ENCODE data around the gene SLC29A2.
"Not testable (repeated sequence)": the region's sequence is repeated elsewhere in the genome, so short reads cannot be mapped to it uniquely, and the experiment has no call there.

SLC29A2 gene

GRCh38 chr11:66380264-66380663 is 8.7 kb upstream of the SLC29A2 start:
- not testable (repeated sequence) for DNase-seq

DNA sequence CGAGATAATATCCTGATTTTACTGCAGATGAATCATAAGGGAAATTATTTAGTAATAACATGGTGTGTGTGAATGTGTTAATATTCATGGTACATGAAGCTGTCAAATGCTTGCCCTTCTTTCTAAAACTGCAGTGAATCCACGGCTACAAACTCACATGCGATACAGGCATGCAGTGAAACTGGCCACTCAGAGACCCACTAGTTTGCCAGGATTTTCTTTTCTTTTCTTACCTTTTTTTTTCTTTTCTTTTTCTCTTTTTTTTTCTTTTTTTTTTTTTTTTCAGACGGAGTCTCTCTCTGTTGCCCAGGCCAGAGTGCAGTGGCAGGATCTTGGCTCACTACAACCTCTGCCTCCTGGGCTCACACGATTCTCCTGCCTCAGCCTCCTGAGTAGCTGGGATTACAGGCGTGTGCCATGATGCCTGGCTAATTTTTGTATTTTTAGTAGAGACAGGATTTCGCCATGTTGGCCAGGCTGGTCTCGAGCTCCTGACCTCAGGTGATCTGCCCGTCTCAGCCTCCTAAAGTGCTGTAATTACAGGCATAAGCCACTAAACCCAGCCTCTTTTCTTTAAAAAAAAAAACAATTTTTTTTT is 2.2 kb upstream of the SLC29A2 start:
- not testable (repeated sequence) for DNase-seq

DNA sequence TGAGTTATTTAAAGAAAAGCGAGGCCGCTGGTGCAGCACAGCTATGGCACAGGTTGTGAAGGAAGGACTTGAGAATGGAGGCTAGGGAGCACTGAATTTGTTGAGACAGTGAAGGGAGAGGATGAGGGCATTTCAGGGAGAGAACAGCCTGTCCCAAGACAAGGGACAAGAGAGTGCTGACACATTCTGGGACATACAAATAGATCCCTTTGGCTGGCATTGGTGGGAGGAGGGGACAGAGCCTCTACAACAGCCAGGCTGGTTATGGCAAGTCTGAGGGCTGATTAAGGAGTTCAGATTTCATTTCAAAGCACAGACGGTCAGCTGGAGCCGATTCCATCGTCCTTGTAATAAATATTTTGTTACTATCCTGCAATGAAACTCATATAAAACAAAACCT is 1.7 kb upstream of the SLC29A2 start:
- DNase-seq, result no peak

GRCh38 chr11:66369073-66369894 is 2.3 kb downstream of the SLC29A2 start:
- DNase-seq, result no peak

- DNase-seq, result no peak
Measured at GRCh38 chr11:66368484-66368883, 3.1 kb downstream of the SLC29A2 start.

GRCh38 chr11:66367561-66368312 is 3.8 kb downstream of the SLC29A2 start:
- no peak for DNase-seq

GRCh38 chr11:66366844-66367477 is 4.6 kb downstream of the SLC29A2 start:
- no peak for DNase-seq

- DNase-seq, result no peak
Measured at GRCh38 chr11:66365711-66366619, 5.6 kb downstream of the SLC29A2 start.

- DNase-seq, result no peak
Measured at GRCh38 chr11:66365166-66365565, 6.4 kb downstream of the SLC29A2 start.

GRCh38 chr11:66363805-66364535 is 7.6 kb downstream of the SLC29A2 start:
- DNase-seq, result peak; percentile 50 to 73

GRCh38 chr11:66363187-66363601 is 8.4 kb downstream of the SLC29A2 start:
- no peak for DNase-seq

- DNase-seq, result no peak
Measured at GRCh38 chr11:66362481-66363147, 8.9 kb downstream of the SLC29A2 start.

DNA sequence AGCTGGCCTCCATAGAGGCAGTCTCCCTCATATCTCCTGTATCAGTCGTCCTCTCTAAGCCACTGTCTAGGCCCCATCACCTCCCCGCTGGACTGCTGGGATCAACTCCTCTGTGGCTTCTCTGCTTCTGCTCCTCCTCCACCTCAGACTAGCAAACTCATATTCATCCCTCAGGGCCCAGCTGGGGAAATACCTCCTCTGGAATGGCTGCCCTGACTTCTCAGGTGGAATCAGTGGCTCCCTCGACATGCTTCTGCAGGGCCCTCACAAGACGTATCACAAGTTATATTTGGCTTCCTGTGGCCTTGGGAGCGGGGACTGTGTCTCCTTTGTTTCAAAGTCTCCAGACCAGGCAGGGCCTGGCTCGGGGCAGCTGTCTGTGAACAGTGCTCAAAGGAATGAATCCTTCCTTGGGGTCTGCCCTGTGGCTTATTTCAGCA is 10.0 kb downstream of the SLC29A2 start:
- no peak for DNase-seq

DNA sequence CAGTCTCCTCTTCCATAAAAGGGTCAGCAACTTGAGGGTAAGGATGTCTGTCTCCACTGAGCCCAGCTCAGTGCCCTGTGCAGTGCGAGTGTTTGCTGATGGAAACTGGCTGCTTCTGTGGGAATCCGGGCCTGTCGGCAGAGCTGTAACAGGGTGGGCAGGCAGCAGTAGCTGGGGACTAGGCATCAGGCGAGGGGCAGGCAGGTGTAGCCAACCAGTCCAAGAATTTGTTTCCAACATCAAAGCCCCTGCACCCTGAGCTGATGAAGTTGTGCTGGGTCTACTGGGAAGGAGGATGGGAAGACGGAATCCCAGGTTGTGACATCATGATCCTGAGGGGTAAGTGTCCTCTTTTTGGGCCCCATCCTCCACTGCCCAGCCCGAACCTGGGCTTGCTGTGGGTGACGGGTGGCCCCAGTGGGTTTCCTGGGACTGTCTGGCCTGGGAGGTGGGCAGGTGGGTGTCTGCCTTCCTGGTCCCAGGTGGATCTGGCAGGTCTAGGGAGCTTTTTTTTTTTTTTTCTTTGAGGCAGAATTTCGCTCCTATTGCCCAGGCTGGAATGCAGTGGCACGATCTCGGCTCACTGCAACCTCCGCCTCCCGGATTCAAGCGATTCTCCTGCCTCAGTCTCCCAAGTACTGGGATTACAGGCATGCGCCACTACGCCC is 11.0 kb downstream of the SLC29A2 start:
- no peak for DNase-seq

- DNase-seq, result no peak
Measured at GRCh38 chr11:66359662-66360087, 11.9 kb downstream of the SLC29A2 start.

DNA sequence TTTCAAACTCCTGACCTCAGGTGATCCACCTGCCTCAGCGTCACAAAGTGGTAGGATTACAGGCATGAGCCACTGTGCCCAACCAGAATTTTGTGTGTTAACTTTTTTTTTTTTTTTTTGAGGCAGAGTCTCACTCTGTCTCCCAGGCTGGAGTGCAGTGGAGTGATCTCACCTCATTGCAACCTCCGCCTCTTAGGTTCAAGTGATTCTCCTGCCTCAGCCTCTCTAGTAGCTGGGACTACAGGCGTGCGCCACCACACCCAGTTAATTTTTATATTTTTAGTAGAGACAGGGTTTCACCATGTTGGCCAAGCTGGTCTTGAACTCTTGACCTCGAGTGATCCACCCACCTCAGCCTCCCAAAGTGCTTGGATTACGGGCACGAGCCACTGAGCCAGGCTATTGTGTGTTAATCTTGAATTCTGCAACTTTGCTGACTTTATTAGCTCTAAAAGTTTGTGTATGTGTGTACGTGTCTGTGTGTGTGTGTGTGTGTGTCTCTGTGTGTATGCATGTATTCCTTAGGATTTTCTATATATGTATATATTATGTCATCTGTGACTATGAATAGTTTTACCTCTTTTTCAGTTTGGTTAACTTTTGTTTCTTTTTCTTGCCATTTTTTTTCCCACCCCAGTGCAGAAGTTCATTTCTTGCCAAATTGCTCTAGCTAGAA is 20.9 kb downstream of the SLC29A2 start:
- not testable (repeated sequence) for DNase-seq

GRCh38 chr11:66349084-66349386 is 22.5 kb downstream of the SLC29A2 start:
- no peak for DNase-seq

DNA sequence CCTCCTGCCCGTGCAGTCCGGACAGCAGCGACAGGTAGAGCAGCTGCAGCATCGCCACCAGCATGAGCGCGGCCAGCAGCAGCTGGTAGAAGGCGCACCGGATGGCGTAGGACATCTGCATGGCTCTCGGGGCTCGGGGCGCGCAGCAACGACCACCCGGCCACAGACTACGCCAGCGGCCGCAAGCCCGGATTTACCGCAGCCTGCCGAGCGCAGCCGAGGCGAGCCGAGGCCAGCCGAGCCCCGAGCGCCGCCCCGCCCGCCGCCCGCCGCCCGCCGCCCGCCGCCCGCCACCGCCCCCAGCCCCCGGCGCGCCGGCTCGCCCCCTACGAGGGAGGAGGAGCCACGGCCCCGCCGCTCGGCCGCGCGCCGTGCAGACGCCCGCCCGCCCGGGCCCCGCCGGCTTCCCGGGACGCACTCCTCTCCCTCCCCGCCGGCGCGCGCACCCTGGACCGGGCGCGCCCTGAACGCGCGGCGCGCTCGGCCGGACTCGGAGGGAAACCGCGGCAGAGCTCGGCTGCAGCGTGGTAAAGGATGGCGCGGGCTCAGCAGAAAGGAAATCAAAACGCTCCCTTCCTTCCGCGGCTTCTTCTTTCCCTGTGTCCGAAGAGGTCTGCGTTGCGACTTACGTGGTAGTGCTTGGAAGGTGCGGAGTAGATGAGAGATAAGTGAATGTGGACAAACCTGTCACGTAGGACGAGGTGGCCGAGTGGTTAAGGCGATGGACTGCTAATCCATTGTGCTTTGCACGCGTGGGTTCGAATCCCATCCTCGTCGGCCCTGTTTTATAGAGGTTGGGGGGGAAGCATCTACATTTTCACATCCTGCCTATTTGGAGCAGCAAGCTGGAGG is 23.9 kb downstream of the SLC29A2 start, which contains the start of gene B4GAT1:
Gene B4GAT1, minus strand, starts transcription at position 205 of the 852 bp plus-strand sequence. Its CDS starts 84 bp downstream, at position 121.
- DNase-seq, result peak; percentile 75 to 82
